Breast epithelium (tissue), 3 donors: ENCODE data around the gene PTPRM.

Experiments used
- CTCF ChIP-seq, 3 donors: fragments of 450-650 bp; IDR thresholded peaks; one replicate each; pipeline ENCODE4 v1.5.1; 2016 to 2017; ENCODE audit warnings: antibody characterized with exemption in 3 of 3, mild to moderate bottlenecking in 3 of 3, moderate library complexity in 3 of 3
- POLR2A ChIP-seq: fragments of 450-650 bp; IDR thresholded peaks from one replicate; pipeline ENCODE4 v1.6.1; 2016; ENCODE audit warnings: antibody characterized with exemption, mild to moderate bottlenecking, moderate library complexity
- POLR2AphosphoS5 ChIP-seq, 3 donors: sonication (generic); formaldehyde crosslinking; IDR thresholded peaks; one replicate each; pipeline ENCODE4 v1.6.1; 2017; ENCODE audit warnings: antibody characterized with exemption in 3 of 3

GRCh38 chr18:7805880-7806279 lies 238.8 kb downstream of the PTPRM start:
- TF ChIP-seq POLR2AphosphoS5 (IDR thresholded peaks at IDR 0.05) (no peak), POLR2A (no peak), CTCF (IDR thresholded peaks at IDR 0.05) (no peak)
